Adrenal gland (tissue), 12 donors: ENCODE measurements around the gene SPCS3. TPM values are rescaled to one million over a fixed set of nuclear protein-coding genes. Genes with fewer than 3 reads are reported as not detected.

Experiments used
- DNase-seq, 7 donors: peaks; one replicate each; pipeline ENCODE4 v3.0.0-alpha.2; 2019 to 2020
- H3K27ac ChIP-seq, 5 donors: fragments of 200-600 bp; sonication (generic) in 4 of 5; 1 replicate in 3 of 5; 2 replicates in 2 of 5; pipeline versions ENCODE4 v1.5.1 to v1.8.0; 2016 to 2020; ENCODE audit warnings: mild to moderate bottlenecking in 1 of 5
- H3K27me3 ChIP-seq: fragments of 200-600 bp; 2 replicates; pipeline ENCODE4 v1.8.0; 2021
- H3K36me3 ChIP-seq, 2 donors: fragments of 200-600 bp; replicated peaks in 1 of 2; 1 replicate in 1 of 2; 2 replicates in 1 of 2; pipeline versions ENCODE4 v1.5.1 to v1.8.0; 2018 to 2022
- H3K4me1 ChIP-seq, 2 donors: fragments of 200-600 bp; replicated peaks in 1 of 2; 1 replicate in 1 of 2; 2 replicates in 1 of 2; pipeline versions ENCODE4 v1.5.1 to v1.8.0; 2018 to 2021
- H3K4me3 ChIP-seq, 4 donors: fragments of 200-600 bp; sonication (generic) in 3 of 4; one replicate each; pipeline ENCODE4 v1.5.1; 2016 to 2018
- H3K9me3 ChIP-seq, 3 donors: fragments of 200-600 bp; sonication (generic) in 1 of 3; replicated peaks in 1 of 3; 1 replicate in 2 of 3; 2 replicates in 1 of 3; pipeline versions ENCODE4 v1.5.1 to v1.8.0; 2016 to 2021
- CTCF ChIP-seq, 6 experiments: fragments of 450-650 bp in 4 of 6; fragments of 200-600 bp in 2 of 6; sonication (generic) in 1 of 6; IDR thresholded peaks; 1 replicate in 5 of 6; 2 replicates in 1 of 6; pipeline versions ENCODE4 v1.5.1 to v1.8.0; 2016 to 2021; ENCODE audit warnings: antibody characterized with exemption in 6 of 6, mild to moderate bottlenecking in 2 of 6, moderate library complexity in 1 of 6
- POLR2A ChIP-seq, 2 donors: fragments of 450-650 bp; IDR thresholded peaks; one replicate each; pipeline ENCODE4 v1.6.1; 2017; ENCODE audit warnings: antibody characterized with exemption in 2 of 2, mild to moderate bottlenecking in 2 of 2, moderate library complexity in 1 of 2
- WGBS, 4 donors: extraction: QIAGEN DNeasy Blood & Tissue Kit in 2 of 4; methylation state at CpG; one replicate each; pipeline versions ENCODE4 v1.1.5 to v1.1.7; 2013 to 2017; 5-methylcytosine and 5-hydroxymethylcytosine counted together
- intact Hi-C, 2 donors: fragments of 100-400 bp; cut with DNase I; formaldehyde crosslinking; loops; one replicate each; pipeline versions ENCODE4 v1.14.1 to v1.15.0; 2022 to 2023
- polyA plus RNA-seq, 3 donors: library from polyadenylated mRNA; stranded (reverse); fragments of 200-250 nt in 2 of 3; fragments of 350-450 nt in 1 of 3; fragmentation: Illumina TruSeq in 1 of 3; extraction: RNeasy Lipid Tissue Mini Kit (QIAGEN cat#74804) in 1 of 3; gene quantifications; one replicate each; pipeline ENCODE4 v1.2.3, GENCODE V29; 2013 to 2014
- total RNA-seq, 9 donors: library from RNA; depleted of rRNA in 4 of 9; stranded (reverse); fragments of >200 nt in 4 of 9; fragments of 120-200 nt in 1 of 9; fragmentation: NEBNext Ultra II Directional in 1 of 9; extraction: Animal tissue kit (Norgen Biotek cat#: 25700) in 1 of 9; gene quantifications; one replicate each; pipeline versions ENCODE4 v1.1.0 to v1.2.4, GENCODE V29; 2013 to 2023
- donor health status: healthy with polysubstance abuse.
- donor health status: Bipolar disorder and iron deficiency.
- donor health status: DM: yes; HTN: yes; CAD: no.
- donor health status: DM: no; HTN: no; CAD: no.
- donor health status: DM: no; HTN: no; CAD: no.
- donor health status: DM: yes; HTN: yes; CAD: no.

The SPCS3 gene
- total and polyA plus RNA-seq, 12 donors: 8.4 to 144 (median 49.1) TPM

- intact Hi-C loops: no loop called here
- Histone ChIP-seq H3K27me3 (no peaks in the 10 kb centered on the region), H3K4me3 (no peak overlapping the region), H3K4me1 (no peaks in the 10 kb centered on the region), H3K9me3 (no peaks in the 10 kb centered on the region), H3K36me3 (no peaks in the 10 kb centered on the region), H3K27ac (no peak overlapping the region)
- no peak for DNase-seq
- TF ChIP-seq POLR2A (IDR thresholded peaks at IDR 0.05): no peak
- TF ChIP-seq CTCF (IDR thresholded peaks at IDR 0.05): no peak
- 55 to 64% (median 58%) methylated on average over 3 of the region's 3 CpGs for WGBS, 4 donors
Measured at GRCh38 chr4:176272799-176273198, 47.0 kb upstream of the SPCS3 start.

GRCh38 chr4:176273736-176274135 lies 46.0 kb upstream of the SPCS3 start:
- DNase-seq: no peak
- intact Hi-C loops: no loop called here
- Histone ChIP-seq H3K4me1 (no peaks in the 10 kb centered on the region), H3K27ac (no peak overlapping the region), H3K4me3 (no peak overlapping the region), H3K36me3 (no peaks in the 10 kb centered on the region), H3K9me3 (peaks cover 0 to 4% (median 0%) of the 10 kb centered on the region in 3 donors), H3K27me3 (no peaks in the 10 kb centered on the region)
- TF ChIP-seq CTCF (IDR thresholded peaks at IDR 0.05) (no peak), POLR2A (IDR thresholded peaks at IDR 0.05) (no peak)
- 71 to 74% (median 72%) methylated on average over 4 of the region's 4 CpGs for WGBS, 4 donors

- DNase-seq: no peak
- Histone ChIP-seq H3K4me1 (no peaks in the 10 kb centered on the region), H3K27ac (no peak overlapping the region), H3K27me3 (no peaks in the 10 kb centered on the region), H3K36me3 (no peaks in the 10 kb centered on the region), H3K4me3 (no peak overlapping the region), H3K9me3 (peaks cover 0 to 4% (median 0%) of the 10 kb centered on the region in 3 donors)
- intact Hi-C loops: no loop called here
- TF ChIP-seq POLR2A (IDR thresholded peaks at IDR 0.05) (no peak), CTCF (IDR thresholded peaks at IDR 0.05) (no peak)
Measured at GRCh38 chr4:176274441-176274840, 45.3 kb upstream of the SPCS3 start.

GRCh38 chr4:176276710-176277109 lies 43.1 kb upstream of the SPCS3 start:
- no peak overlapping the region for H3K27ac ChIP-seq
- no peaks in the 10 kb centered on the region for H3K36me3 ChIP-seq
- H3K9me3 ChIP-seq: peaks cover 0 to 4% (median 0%) of the 10 kb centered on the region in 3 donors
- WGBS, 4 donors: 69 to 79% (median 74%) methylated on average over 8 of the region's 8 CpGs
- no peaks in the 10 kb centered on the region for H3K4me1 ChIP-seq
- TF ChIP-seq POLR2A (IDR thresholded peaks at IDR 0.05): no peak
- TF ChIP-seq CTCF (IDR thresholded peaks at IDR 0.05): no peak
- H3K27me3 ChIP-seq: no peaks in the 10 kb centered on the region
- intact Hi-C loops: no loop called here
- no peak overlapping the region for H3K4me3 ChIP-seq
- no peak for DNase-seq
